Upper lobe of left lung (tissue), 6 donors: ENCODE data around the gene TGOLN2. TPM values are rescaled to one million over a fixed set of nuclear protein-coding genes. Genes with fewer than 3 reads are reported as not detected.
A peak's percentile ranks its signal among the peaks of the same experiment; 100 is the strongest.

ENCODE experiments used
- ATAC-seq, 2 donors: fragments of 200-7000 bp; cut with Tn5 transposase; one replicate each; pipeline ENCODE4 v1.9.1; 2022; ENCODE audit warnings: mild to moderate bottlenecking in 2 of 2, moderate library complexity in 2 of 2; ENCODE audit not compliant: low FRiP score in 2 of 2
- DNase-seq, 2 donors: peaks; one replicate each; pipeline ENCODE4 v3.0.0-alpha.2; 2019 to 2020
- H3K27ac ChIP-seq, 4 donors: fragments of 200-600 bp; sonication (generic); one replicate each; pipeline ENCODE4 v1.5.1; 2016 to 2019
- H3K27me3 ChIP-seq, 4 donors: fragments of 200-600 bp; sonication (generic); one replicate each; pipeline ENCODE4 v1.5.1; 2017 to 2019
- H3K36me3 ChIP-seq, 4 donors: fragments of 200-600 bp; sonication (generic); one replicate each; pipeline ENCODE4 v1.5.1; 2016 to 2019
- H3K4me1 ChIP-seq, 4 donors: fragments of 200-600 bp; sonication (generic); one replicate each; pipeline ENCODE4 v1.5.1; 2018 to 2019
- H3K4me3 ChIP-seq, 4 donors: fragments of 200-600 bp; sonication (generic); one replicate each; pipeline ENCODE4 v1.5.1; 2017 to 2019; ENCODE audit warnings: mild to moderate bottlenecking in 2 of 4, moderate library complexity in 1 of 4
- H3K9me3 ChIP-seq, 4 donors: fragments of 200-600 bp; sonication (generic); one replicate each; pipeline ENCODE4 v1.5.1; 2018 to 2019
- EP300 ChIP-seq, 4 donors: sonication (generic); formaldehyde crosslinking; IDR thresholded peaks; one replicate each; pipeline ENCODE4 v1.5.1; 2017; ENCODE audit warnings: antibody characterized with exemption in 4 of 4, control low read depth in 2 of 4
- POLR2A ChIP-seq, 4 donors: fragments of 450-650 bp; IDR thresholded peaks; one replicate each; pipeline ENCODE4 v1.5.1; 2016 to 2017; ENCODE audit warnings: antibody characterized with exemption in 4 of 4, mild to moderate bottlenecking in 2 of 4
- POLR2AphosphoS5 ChIP-seq, 2 donors: sonication (generic); formaldehyde crosslinking; IDR thresholded peaks; one replicate each; pipeline ENCODE4 v1.5.1; 2017; ENCODE audit warnings: antibody characterized with exemption in 2 of 2
- WGBS, 2 donors: methylation state at CpG; one replicate each; pipeline ENCODE4 v1.1.5; 2017 to 2018; 5-methylcytosine and 5-hydroxymethylcytosine counted together
- total RNA-seq, 6 donors: library from RNA; depleted of rRNA in 4 of 6; stranded (reverse); fragments of >200 nt in 4 of 6; gene quantifications; one replicate each; pipeline versions ENCODE4 v1.1.0 to v1.2.1, GENCODE V29; 2016 to 2021
- TF ChIP-seq, protein P1 (sequence below), 6 experiments: fragments of 450-650 bp in 4 of 6; fragments of 200-600 bp in 2 of 6; sonication (generic) in 2 of 6; IDR thresholded peaks; one replicate each; pipeline ENCODE4 v1.5.1; 2016 to 2019; ENCODE audit warnings: antibody characterized with exemption in 6 of 6
- donor health status: DM: no; HTN: no; CAD: no; lungs with moderate emphysema.
- donor health status: DM: no; HTN: yes; CAD: no; lungs with severe emphysema.

TGOLN2 gene
- total RNA-seq, 6 donors from 2014 or later = 128 to 172 (median 147) TPM

- WGBS, 2 donors = 55 to 73% methylated on average over 14 of the region's 14 CpGs
- no peaks in the 10 kb centered on the region for H3K27me3 ChIP-seq
- H3K27ac ChIP-seq = peak overlapping the region; percentile 13 to 74 (median 48)
- TF ChIP-seq, protein P1, sequence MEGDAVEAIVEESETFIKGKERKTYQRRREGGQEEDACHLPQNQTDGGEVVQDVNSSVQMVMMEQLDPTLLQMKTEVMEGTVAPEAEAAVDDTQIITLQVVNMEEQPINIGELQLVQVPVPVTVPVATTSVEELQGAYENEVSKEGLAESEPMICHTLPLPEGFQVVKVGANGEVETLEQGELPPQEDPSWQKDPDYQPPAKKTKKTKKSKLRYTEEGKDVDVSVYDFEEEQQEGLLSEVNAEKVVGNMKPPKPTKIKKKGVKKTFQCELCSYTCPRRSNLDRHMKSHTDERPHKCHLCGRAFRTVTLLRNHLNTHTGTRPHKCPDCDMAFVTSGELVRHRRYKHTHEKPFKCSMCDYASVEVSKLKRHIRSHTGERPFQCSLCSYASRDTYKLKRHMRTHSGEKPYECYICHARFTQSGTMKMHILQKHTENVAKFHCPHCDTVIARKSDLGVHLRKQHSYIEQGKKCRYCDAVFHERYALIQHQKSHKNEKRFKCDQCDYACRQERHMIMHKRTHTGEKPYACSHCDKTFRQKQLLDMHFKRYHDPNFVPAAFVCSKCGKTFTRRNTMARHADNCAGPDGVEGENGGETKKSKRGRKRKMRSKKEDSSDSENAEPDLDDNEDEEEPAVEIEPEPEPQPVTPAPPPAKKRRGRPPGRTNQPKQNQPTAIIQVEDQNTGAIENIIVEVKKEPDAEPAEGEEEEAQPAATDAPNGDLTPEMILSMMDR (IDR thresholded peaks at IDR 0.05) = no peak
- no peak for TF ChIP-seq EP300 (IDR thresholded peaks at IDR 0.05)
- no peak for TF ChIP-seq POLR2AphosphoS5 (IDR thresholded peaks at IDR 0.05)
- no peak for TF ChIP-seq POLR2A (IDR thresholded peaks at IDR 0.05)
- H3K4me1 ChIP-seq = peaks cover 11 to 31% (median 17%) of the 10 kb centered on the region in 4 donors
- DNase-seq = no peak
- no peaks in the 10 kb centered on the region for H3K36me3 ChIP-seq
- H3K9me3 ChIP-seq = no peaks in the 10 kb centered on the region
- no peak overlapping the region for H3K4me3 ChIP-seq
- no peak for ATAC-seq
Measured at GRCh38 chr2:85276571-85277118, 51.1 kb downstream of the TGOLN2 start.

DNA sequence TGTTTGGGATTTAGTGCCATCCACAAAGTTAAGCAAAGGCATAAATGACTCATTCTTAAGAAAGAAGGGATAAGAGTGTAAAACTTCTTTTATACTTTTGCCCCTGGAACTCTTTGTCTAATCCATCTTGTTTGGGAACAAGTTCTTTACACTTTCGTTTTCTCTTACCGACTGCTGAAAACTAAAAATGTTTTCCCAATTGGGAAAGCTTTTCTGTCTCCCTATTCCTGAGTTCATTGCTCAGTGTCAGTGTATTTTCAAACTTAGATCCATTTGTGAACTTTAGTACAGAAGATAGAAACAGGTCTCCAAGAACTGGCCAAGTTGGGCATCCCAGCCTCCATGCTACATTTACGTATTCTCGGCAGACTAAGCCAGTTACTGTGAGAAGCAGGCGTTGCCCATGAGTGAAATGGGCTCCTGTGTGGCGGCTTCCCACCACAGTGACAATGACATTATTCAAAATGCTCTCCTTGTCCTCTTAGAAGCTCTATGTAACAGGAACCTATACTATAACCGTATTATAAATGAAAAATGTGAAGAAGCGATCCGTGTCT lies 51.7 kb downstream of the TGOLN2 start:
- Histone ChIP-seq H3K27ac (peak overlapping the region; percentile 13 to 74 (median 48)), H3K9me3 (no peaks in the 10 kb centered on the region), H3K36me3 (no peaks in the 10 kb centered on the region), H3K4me3 (peak overlapping the region in 1 of 4 donors; percentile 7), H3K4me1 (peaks cover 11 to 31% (median 17%) of the 10 kb centered on the region in 4 donors), H3K27me3 (no peaks in the 10 kb centered on the region)
- no peak for DNase-seq
- no peak for ATAC-seq
- 82 to 85% methylated on average over 9 of the region's 9 CpGs for WGBS, 2 donors
- TF ChIP-seq, protein P1 (IDR thresholded peaks at IDR 0.05) = no peak
- TF ChIP-seq EP300 (IDR thresholded peaks at IDR 0.05) = no peak
- TF ChIP-seq POLR2A (IDR thresholded peaks at IDR 0.05) = no peak
- TF ChIP-seq POLR2AphosphoS5 (IDR thresholded peaks at IDR 0.05) = no peak

- Histone ChIP-seq H3K4me3 (no peak overlapping the region), H3K36me3 (no peaks in the 10 kb centered on the region), H3K4me1 (peaks cover 23 to 44% (median 30%) of the 10 kb centered on the region in 4 donors), H3K27me3 (no peaks in the 10 kb centered on the region), H3K9me3 (no peaks in the 10 kb centered on the region), H3K27ac (peak overlapping the region in 1 of 4 donors; percentile 42)
- ATAC-seq = peak in 1 of 2 donors; percentile 19
- WGBS, 2 donors = 61 to 67% methylated on average over 14 to 20 of the region's 21 CpGs
- peak in 1 of 2 donors; percentile 54 for DNase-seq
- no peak for TF ChIP-seq POLR2A (IDR thresholded peaks at IDR 0.05)
- TF ChIP-seq POLR2AphosphoS5 (IDR thresholded peaks at IDR 0.05) = no peak
- TF ChIP-seq, protein P1 (IDR thresholded peaks at IDR 0.05) = no peak
Measured at GRCh38 chr2:85273738-85274731, 53.8 kb downstream of the TGOLN2 start.

DNA sequence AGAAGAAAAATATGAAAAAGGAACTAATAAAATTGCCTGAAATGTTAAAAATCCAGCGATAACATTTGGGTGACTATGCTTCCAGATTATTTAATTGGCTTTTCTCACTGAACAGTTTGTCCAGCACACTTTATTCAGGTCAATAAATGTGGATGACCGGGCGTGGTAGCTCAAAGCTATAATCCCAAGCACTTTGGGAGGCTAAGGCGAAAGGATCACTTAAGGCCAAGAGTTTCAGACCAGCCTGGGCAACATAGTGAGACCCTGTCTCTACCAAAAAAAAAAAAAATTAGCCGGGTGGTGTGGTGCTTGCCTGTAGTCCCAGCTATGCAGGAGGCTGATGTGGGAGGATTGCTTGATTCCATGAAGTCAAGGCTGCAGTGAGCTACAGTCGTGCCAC lies 55.4 kb downstream of the TGOLN2 start:
- ATAC-seq = no peak

More for the DNA sequence above, 55.4 kb downstream of the TGOLN2 start:
- Histone ChIP-seq H3K36me3 (no peaks in the 10 kb centered on the region), H3K9me3 (no peaks in the 10 kb centered on the region), H3K4me1 (peaks cover 18 to 45% (median 33%) of the 10 kb centered on the region in 4 donors), H3K27me3 (no peaks in the 10 kb centered on the region), H3K27ac (no peak overlapping the region), H3K4me3 (no peak overlapping the region)
- DNase-seq = no peak
- 77 to 85% methylated on average over 6 of the region's 6 CpGs for WGBS, 2 donors
- TF ChIP-seq POLR2A (IDR thresholded peaks at IDR 0.05) (no peak), EP300 (IDR thresholded peaks at IDR 0.05) (no peak), POLR2AphosphoS5 (IDR thresholded peaks at IDR 0.05) (no peak)
- TF ChIP-seq, protein P1 (IDR thresholded peaks at IDR 0.05) = no peak
